HFF-Myc (cell line): ENCODE data around the gene GPC5.

Source experiments
- DNase-seq: peaks from one replicate; pipeline ENCODE4 v3.0.0-alpha.2; 2011; ENCODE audit warnings: low read depth; ENCODE audit errors: extremely low read depth
- H3K4me3 ChIP-seq: replicated peaks from 2 replicates; pipeline ENCODE4 v1.5.1; 2011; ENCODE audit warnings: low read depth, mild to moderate bottlenecking, control low read depth, low read length
- CTCF ChIP-seq: IDR thresholded peaks from 2 replicates; pipeline ENCODE4 v1.5.1; 2012; ENCODE audit warnings: mild to moderate bottlenecking, low read depth, low read length, control low read depth; ENCODE audit errors: missing control alignments

Gene GPC5

GRCh38 chr13:92196591-92197256, 798.3 kb downstream of the GPC5 start:
- TF ChIP-seq CTCF, result no peak
- no peak overlapping the region for H3K4me3 ChIP-seq
- no peak for DNase-seq

- DNase-seq, result no peak
- no peak overlapping the region for H3K4me3 ChIP-seq
- no peak for TF ChIP-seq CTCF
Measured at GRCh38 chr13:92197669-92198068, 799.2 kb downstream of the GPC5 start.

- no peak for TF ChIP-seq CTCF
- no peak for DNase-seq
- no peak overlapping the region for H3K4me3 ChIP-seq
Measured at GRCh38 chr13:92218615-92219014, 820.2 kb downstream of the GPC5 start.

GRCh38 chr13:92221916-92222315, 823.5 kb downstream of the GPC5 start:
- no peak for TF ChIP-seq CTCF
- no peak for DNase-seq
- no peak overlapping the region for H3K4me3 ChIP-seq

GRCh38 chr13:92224052-92224821, 825.8 kb downstream of the GPC5 start:
- no peak overlapping the region for H3K4me3 ChIP-seq
- no peak for DNase-seq
- TF ChIP-seq CTCF, result no peak

GRCh38 chr13:92224825-92225224, 826.4 kb downstream of the GPC5 start:
- no peak for TF ChIP-seq CTCF
- no peak for DNase-seq
- no peak overlapping the region for H3K4me3 ChIP-seq

GRCh38 chr13:92225861-92226260, 827.4 kb downstream of the GPC5 start:
- DNase-seq, result no peak
- no peak overlapping the region for H3K4me3 ChIP-seq
- no peak for TF ChIP-seq CTCF
